Measurements from ENCODE around the gene PHF5A.

Gene PHF5A

DNA sequence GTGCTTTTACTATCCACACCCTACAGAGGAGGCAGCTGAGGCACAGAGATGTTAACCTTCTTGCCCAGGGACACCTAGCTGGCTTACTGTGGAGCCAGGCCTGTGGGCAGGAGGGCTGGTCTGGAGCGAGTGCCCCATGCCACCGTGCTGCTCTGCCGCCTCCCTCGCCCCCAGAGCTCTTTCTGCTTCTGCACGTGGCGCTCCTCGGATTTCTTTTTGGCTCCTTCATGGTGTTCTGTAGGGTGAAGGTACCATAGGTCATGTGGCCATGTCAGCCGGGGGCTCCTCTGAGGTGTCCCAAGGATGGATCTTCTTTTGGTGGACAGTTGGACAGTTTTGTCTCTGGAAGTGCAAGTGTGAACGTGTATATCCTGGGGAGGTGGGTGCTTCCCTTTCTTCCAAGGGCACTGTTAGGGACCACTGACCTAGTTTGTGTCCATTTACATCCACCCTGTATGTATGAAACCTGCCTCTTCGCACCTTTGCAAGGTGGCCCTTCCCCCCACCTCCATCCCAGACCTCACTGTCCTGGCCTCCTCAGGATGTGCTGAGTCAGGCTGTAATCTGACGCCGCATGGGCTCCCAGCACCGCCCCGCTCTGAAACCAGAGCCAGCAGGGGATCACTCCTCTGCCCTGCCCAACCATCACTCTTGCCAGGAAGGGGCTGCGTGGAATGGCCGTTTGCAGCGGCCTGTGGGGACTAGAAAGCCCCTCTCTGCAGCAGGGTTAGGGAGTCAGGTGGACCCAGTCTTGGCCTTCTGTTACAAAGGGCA, 44.1 kb upstream of the PHF5A start:
- H3K36me3 Mint-ChIP-seq (ENCODE audit: low read depth), result peaks cover 38% of the 10 kb centered on the region
- H3K4me1 Mint-ChIP-seq, result peaks cover 31% of the 10 kb centered on the region
- H3K27me3 Mint-ChIP-seq (ENCODE audit: low read depth), result peaks cover 3% of the 10 kb centered on the region

DNA sequence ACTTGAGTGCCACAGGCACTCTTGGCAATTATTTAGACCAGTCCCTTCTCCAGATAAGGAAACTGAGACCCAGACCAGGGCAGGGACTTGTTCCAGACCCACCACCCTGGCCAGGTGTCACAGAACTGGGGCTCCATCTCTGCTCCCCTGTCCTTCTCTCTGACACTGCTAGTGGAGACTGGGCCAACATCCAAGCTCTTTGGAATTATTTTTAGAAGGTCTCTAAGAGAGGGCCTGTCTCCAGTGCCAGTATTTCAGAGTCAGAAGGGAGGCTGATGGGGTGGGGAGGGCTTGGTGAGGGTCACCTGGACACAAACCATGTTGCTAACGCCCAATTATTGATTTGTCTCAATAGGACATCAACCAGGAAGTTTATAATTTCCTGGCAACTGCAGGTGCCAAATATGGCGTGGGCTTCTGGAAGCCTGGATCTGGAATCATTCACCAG, 43.1 kb upstream of the PHF5A start:
- no peak overlapping the region for H3K4me3 Mint-ChIP-seq
- peaks cover 45% of the 10 kb centered on the region for H3K36me3 Mint-ChIP-seq (ENCODE audit: low read depth)
- no peaks in the 10 kb centered on the region for H3K9me3 Mint-ChIP-seq
- H3K27ac Mint-ChIP-seq, result peak overlapping the region; percentile 93 to 97 (median 96)
- TF ChIP-seq CTCF (IDR thresholded peaks at IDR 0.05; ENCODE audit: unreplicated experiment in 3 of 3), result no peak
- H3K27me3 Mint-ChIP-seq (ENCODE audit: low read depth), result peaks cover 3% of the 10 kb centered on the region
- H3K4me1 Mint-ChIP-seq, result peaks cover 37% of the 10 kb centered on the region

More for the DNA sequence above, 44.1 kb upstream of the PHF5A start:
- H3K9me3 Mint-ChIP-seq, result no peaks in the 10 kb centered on the region
- peak overlapping the region in 2 of 3 experiments; percentile 39 to 54 for H3K4me3 Mint-ChIP-seq
- peak overlapping the region; percentile 93 to 97 (median 96) for H3K27ac Mint-ChIP-seq
- TF ChIP-seq CTCF (IDR thresholded peaks at IDR 0.05; ENCODE audit: unreplicated experiment in 3 of 3), result no peak

DNA sequence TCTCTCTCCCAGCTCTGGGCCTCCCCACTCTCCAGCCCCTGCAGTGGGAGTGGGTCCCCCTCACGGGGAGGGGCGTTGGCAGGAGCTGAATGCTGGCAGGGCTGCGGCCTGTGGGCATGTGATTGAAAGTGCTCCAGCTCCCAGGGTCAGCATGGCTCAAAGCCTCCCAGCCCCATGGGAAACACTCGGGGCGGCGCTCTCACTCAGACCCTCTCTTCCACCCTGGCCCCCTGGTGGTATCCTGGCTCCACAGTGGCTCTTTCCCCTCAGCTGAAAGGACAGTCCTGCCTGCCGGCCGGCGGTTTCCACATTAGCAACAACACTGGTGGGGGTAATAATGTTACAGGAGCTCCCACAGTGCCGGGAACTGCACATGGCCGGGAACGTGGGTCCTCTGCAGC, 40.3 kb upstream of the PHF5A start:
- Mint-ChIP-seq H3K27ac (peak overlapping the region in 2 of 3 experiments; percentile 71 to 82), H3K9me3 (no peaks in the 10 kb centered on the region), H3K36me3 (ENCODE audit: low read depth) (peaks cover 39% of the 10 kb centered on the region), H3K4me1 (peaks cover 36% of the 10 kb centered on the region), H3K4me3 (no peak overlapping the region), H3K27me3 (ENCODE audit: low read depth) (peaks cover 3% of the 10 kb centered on the region)
- TF ChIP-seq CTCF (IDR thresholded peaks at IDR 0.05; ENCODE audit: unreplicated experiment in 3 of 3), result peak in 2 of 3 experiments; percentile 21 to 36

GRCh38 chr22:41507330-41508063, 39.0 kb upstream of the PHF5A start:
- Mint-ChIP-seq H3K9me3 (no peaks in the 10 kb centered on the region), H3K27ac (peak overlapping the region; percentile 14 to 60 (median 29)), H3K27me3 (ENCODE audit: low read depth) (peaks cover 3% of the 10 kb centered on the region), H3K4me1 (peaks cover 23% of the 10 kb centered on the region), H3K36me3 (ENCODE audit: low read depth) (peaks cover 30% of the 10 kb centered on the region), H3K4me3 (no peak overlapping the region)
- no peak for TF ChIP-seq CTCF (IDR thresholded peaks at IDR 0.05; ENCODE audit: unreplicated experiment in 3 of 3)

DNA sequence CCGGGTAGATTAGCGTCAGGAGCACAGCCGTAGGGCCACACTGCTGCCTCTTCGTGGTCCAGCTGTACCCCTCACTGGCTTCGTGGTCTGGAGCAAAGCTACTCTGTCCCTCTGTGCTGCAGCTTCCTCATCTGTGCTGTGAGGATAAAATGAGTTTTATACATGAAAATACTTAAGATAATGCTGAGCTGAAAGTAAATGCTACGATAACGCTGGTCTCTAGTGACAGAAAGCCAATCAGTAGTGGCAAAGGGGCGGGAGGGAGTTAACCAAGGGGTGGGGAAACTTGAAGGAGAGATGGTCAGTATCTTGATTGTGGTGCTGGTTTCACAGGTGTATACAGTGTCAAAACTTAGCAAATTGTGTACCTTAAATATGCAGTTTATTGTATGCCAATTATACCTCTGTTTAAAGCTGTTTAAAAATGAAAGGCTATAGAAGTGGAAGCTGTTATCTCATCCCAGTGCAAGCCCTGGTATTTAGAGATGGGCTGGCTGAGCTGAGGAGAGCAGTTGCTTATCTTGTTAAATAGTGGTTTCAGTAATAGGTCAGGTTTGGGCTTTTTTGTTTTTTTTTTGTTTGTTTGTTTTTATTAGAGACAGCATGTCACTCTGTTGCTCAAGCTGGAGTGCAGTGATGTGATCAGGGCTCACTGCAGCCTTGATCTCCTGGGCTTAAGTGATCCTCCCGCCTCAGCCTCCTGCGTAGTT, 37.2 kb upstream of the PHF5A start:
- peaks cover 13% of the 10 kb centered on the region for H3K4me1 Mint-ChIP-seq
- TF ChIP-seq CTCF (IDR thresholded peaks at IDR 0.05; ENCODE audit: unreplicated experiment in 3 of 3), result no peak
- H3K9me3 Mint-ChIP-seq, result no peaks in the 10 kb centered on the region
- H3K4me3 Mint-ChIP-seq, result no peak overlapping the region
- H3K27me3 Mint-ChIP-seq (ENCODE audit: low read depth), result peaks cover 3% of the 10 kb centered on the region
- peaks cover 42% of the 10 kb centered on the region for H3K36me3 Mint-ChIP-seq (ENCODE audit: low read depth)
- H3K27ac Mint-ChIP-seq, result no peak overlapping the region
